ENCODE measurements around the gene IGFBP4.

Gene IGFBP4

GRCh38 chr17:40456396-40456951, 13.2 kb downstream of the IGFBP4 start:
- peak; percentile 7 for DNase-seq (ENCODE audit: low read depth)

- DNase-seq (ENCODE audit: low read depth), result peak; percentile 4
Observed at GRCh38 chr17:40457369-40457768, 14.1 kb downstream of the IGFBP4 start.

- peak; percentile 86 for DNase-seq (ENCODE audit: low read depth)
Observed at GRCh38 chr17:40457964-40458791, 14.9 kb downstream of the IGFBP4 start.

GRCh38 chr17:40458851-40459482, 15.7 kb downstream of the IGFBP4 start:
- peak; percentile 39 for DNase-seq (ENCODE audit: low read depth)

- DNase-seq (ENCODE audit: low read depth), result peak; percentile 15
Observed at GRCh38 chr17:40459636-40460603, 16.7 kb downstream of the IGFBP4 start.

- DNase-seq (ENCODE audit: low read depth), result no peak
Observed at GRCh38 chr17:40460604-40460967, 17.3 kb downstream of the IGFBP4 start.

- no peak for DNase-seq (ENCODE audit: low read depth)
Observed at GRCh38 chr17:40460968-40461731, 17.9 kb downstream of the IGFBP4 start.

GRCh38 chr17:40461732-40462342, 18.6 kb downstream of the IGFBP4 start:
- DNase-seq (ENCODE audit: low read depth), result no peak

- DNase-seq (ENCODE audit: low read depth), result no peak
Observed at GRCh38 chr17:40462343-40463121, 19.3 kb downstream of the IGFBP4 start.

- DNase-seq (ENCODE audit: low read depth), result no peak
Observed at GRCh38 chr17:40463122-40463550, 19.9 kb downstream of the IGFBP4 start.

GRCh38 chr17:40464392-40464855, 21.2 kb downstream of the IGFBP4 start:
- no peak for DNase-seq (ENCODE audit: low read depth)

- DNase-seq (ENCODE audit: low read depth), result no peak
Observed at GRCh38 chr17:40466298-40466971, 23.2 kb downstream of the IGFBP4 start.

GRCh38 chr17:40467281-40467867, 24.1 kb downstream of the IGFBP4 start:
- DNase-seq (ENCODE audit: low read depth), result no peak

GRCh38 chr17:40468560-40468959, 25.3 kb downstream of the IGFBP4 start:
- DNase-seq (ENCODE audit: low read depth), result no peak

GRCh38 chr17:40469805-40470675, 26.8 kb downstream of the IGFBP4 start:
- no peak for DNase-seq (ENCODE audit: low read depth)

GRCh38 chr17:40470932-40471828, 27.9 kb downstream of the IGFBP4 start:
- DNase-seq (ENCODE audit: low read depth), result peak; percentile 96
